K562 (cell line): ENCODE results near the gene CCDC178. TPM values are rescaled to one million over a fixed set of nuclear protein-coding genes. Genes with fewer than 3 reads are reported as not detected.
A peak's percentile ranks its signal among the peaks of the same experiment; 100 is the strongest.

Experiments
- ATAC-seq: fragments of 200-7000 bp; cut with Tn5 transposase; 3 replicates; pipeline ENCODE4 v1.9.1; 2020; ENCODE audit warnings: moderate library complexity
- BruUV-seq: library from RNA; stranded (reverse); fragments of 400-500 nt; replicated peaks from 2 replicates; lab custom pipeline; 2021; lab: Mats Ljungman, UMichigan
- CTCF ChIA-PET: fragments of 300-600 bp; formaldehyde crosslinking; extraction: SDS; loops from one replicate; lab custom pipeline; 2021; ENCODE audit warnings: low intra/inter-chr PET ratio; lab: Yijun Ruan, JAX
- POLR2A ChIA-PET: fragments of 300-600, 350-650 bp; sonication (Branson Sonifier 250); formaldehyde crosslinking; extraction: SDS; loops from one replicate; lab custom pipeline; 2021; ENCODE audit warnings: antibody characterized with exemption, inconsistent platforms; lab: Yijun Ruan, JAX
- DNase-seq, 4 experiments: peaks; one replicate each; pipeline versions ENCODE4 v3.0.0 to v3.0.0-alpha.2; 2011 to 2018; ENCODE audit warnings: low spot score in 3 of 4, mixed read lengths in 3 of 4; ENCODE audit errors: extremely low read depth in 1 of 4
- FAIRE-seq: peaks from 2 replicates; lab custom pipeline; 2011; peaks lifted over from hg19 to GRCh38; lab: Jason Lieb, UNC
- H2AFZ ChIP-seq: 2 replicates; pipeline ENCODE4 v1.6.0; 2011; ENCODE audit warnings: low read depth, low read length, control low read depth, inconsistent platforms
- H3K27ac ChIP-seq: fragments of 200-600 bp; 3 replicates; pipeline ENCODE4 v1.8.0; 2011; ENCODE audit warnings: low read depth, mild to moderate bottlenecking, control low read depth, inconsistent platforms, low read length, moderate library complexity, mixed read lengths; ENCODE audit errors: extremely low read depth
- H3K27me3 ChIP-seq, 2 experiments: fragments of 300-600 bp in 1 of 2; 2 replicates in 1 of 2; 3 replicates in 1 of 2; pipeline versions ENCODE4 v1.6.0 to v1.8.0; 2011; ENCODE audit warnings: inconsistent platforms in 2 of 2, low read length in 2 of 2, mild to moderate bottlenecking in 1 of 2, mixed read lengths in 1 of 2, moderate library complexity in 1 of 2; ENCODE audit not compliant: control insufficient read depth in 2 of 2, insufficient read depth in 2 of 2
- H3K36me3 ChIP-seq: fragments of 300-600 bp; 3 replicates; pipeline ENCODE4 v1.8.0; 2011; ENCODE audit warnings: mild to moderate bottlenecking, low read length, inconsistent platforms; ENCODE audit not compliant: control insufficient read depth, insufficient read depth
- H3K4me1 ChIP-seq, 2 experiments: fragments of 200-600 bp in 1 of 2; replicated peaks in 1 of 2; 2 replicates in 1 of 2; 3 replicates in 1 of 2; pipeline versions ENCODE4 v1.5.1 to v1.8.0; 2011; ENCODE audit warnings: inconsistent platforms in 2 of 2, low read length in 2 of 2, mild to moderate bottlenecking in 1 of 2, mixed read lengths in 1 of 2, moderate library complexity in 1 of 2; ENCODE audit not compliant: control insufficient read depth in 2 of 2, insufficient read depth in 2 of 2
- H3K4me2 ChIP-seq: 2 replicates; pipeline ENCODE4 v1.6.1; 2011; ENCODE audit warnings: low read length, control low read depth, inconsistent platforms, mixed read lengths; ENCODE audit not compliant: insufficient read depth
- H3K4me3 ChIP-seq: fragments of 200-600 bp; sonication (generic), shearing (Covaris generic); 2 replicates; pipeline ENCODE4 v1.5.1; 2016; ENCODE audit warnings: control low read depth, inconsistent platforms
- H3K79me2 ChIP-seq: fragments of 200-600 bp; 3 replicates; pipeline ENCODE4 v1.8.0; 2011; ENCODE audit warnings: low read length, inconsistent platforms; ENCODE audit not compliant: control insufficient read depth, insufficient read depth
- H3K9ac ChIP-seq, 2 experiments: 2 replicates each; pipeline versions ENCODE4 v1.6.0 to v1.6.1; 2011; ENCODE audit warnings: low read depth in 2 of 2, low read length in 2 of 2, control low read depth in 1 of 2, inconsistent platforms in 1 of 2, mild to moderate bottlenecking in 1 of 2, mixed read lengths in 1 of 2; ENCODE audit not compliant: insufficient read depth in 1 of 2
- H3K9me1 ChIP-seq: one replicate; pipeline ENCODE4 v1.6.0; 2011; ENCODE audit warnings: inconsistent platforms, mild to moderate bottlenecking, low read length, moderate library complexity; ENCODE audit not compliant: control insufficient read depth, insufficient read depth
- H3K9me3 ChIP-seq: replicated peaks from 2 replicates; pipeline ENCODE4 v1.5.1; 2011; ENCODE audit warnings: low read depth, low read length, inconsistent platforms; ENCODE audit not compliant: control insufficient read depth, insufficient read depth
- H4K20me1 ChIP-seq: replicated peaks from 2 replicates; pipeline ENCODE4 v1.6.1; 2011; ENCODE audit warnings: low read length, inconsistent platforms, mixed read lengths; ENCODE audit not compliant: control insufficient read depth, insufficient read depth
- C11orf30 ChIP-seq: fragments of 450-650 bp; IDR thresholded peaks from 2 replicates; pipeline ENCODE4 v1.6.1; 2016; ENCODE audit warnings: low read depth, mild to moderate bottlenecking
- HINFP ChIP-seq: fragments of 450-650 bp; conservative IDR thresholded peaks from 2 replicates; pipeline ENCODE4 v1.6.1; 2016; ENCODE audit warnings: missing genetic modification characterization, low read depth, mild to moderate bottlenecking, control low read depth, missing compliant biosample characterization
- SIN3A ChIP-seq, 2 experiments: fragments of 150-350 bp in 1 of 2; IDR thresholded peaks; 2 replicates each; pipeline ENCODE4 v1.6.1; 2011 to 2016; ENCODE audit warnings: borderline replicate concordance in 2 of 2, low read depth in 2 of 2, low read length in 2 of 2, mild to moderate bottlenecking in 2 of 2, moderate library complexity in 2 of 2; ENCODE audit not compliant: control insufficient read depth in 1 of 2
- SLC30A9 ChIP-seq: fragments of 250-450 bp; sonication (Bioruptor Pico); IDR thresholded peaks from 2 replicates; pipeline ENCODE4 v1.8.0; 2022; ENCODE audit warnings: mild to moderate bottlenecking, moderate library complexity
- SMAD4 ChIP-seq: fragments of 250-450 bp; sonication (Bioruptor Pico); conservative IDR thresholded peaks from 2 replicates; pipeline ENCODE4 v1.8.0; 2021; ENCODE audit warnings: inconsistent platforms, mild to moderate bottlenecking, moderate library complexity
- TCF3 ChIP-seq: sonication (generic); formaldehyde crosslinking; IDR thresholded peaks from 2 replicates; pipeline ENCODE4 v1.4.0; 2020; ENCODE audit warnings: mild to moderate bottlenecking, missing genetic modification reagents
- TRIM25 ChIP-seq: fragments of 450-650 bp; IDR thresholded peaks from 2 replicates; pipeline ENCODE4 v1.7.0; 2016; ENCODE audit warnings: borderline replicate concordance
- ZBTB1 ChIP-seq: sonication (generic); formaldehyde crosslinking; IDR thresholded peaks from 2 replicates; pipeline ENCODE4 v1.8.1; 2023; ENCODE audit warnings: missing genetic modification reagents, low read depth, mild to moderate bottlenecking, borderline replicate concordance
- ZBTB34 ChIP-seq: fragments of 250-450 bp; sonication (Bioruptor Pico); IDR thresholded peaks from 2 replicates; pipeline ENCODE4 v1.8.0; 2021; ENCODE audit warnings: mild to moderate bottlenecking, moderate library complexity
- ZBTB49 ChIP-seq: sonication (generic); formaldehyde crosslinking; IDR thresholded peaks from 2 replicates; pipeline ENCODE4 v1.8.0; 2022; ENCODE audit warnings: missing genetic modification reagents, mild to moderate bottlenecking, borderline replicate concordance
- ZNF143 ChIP-seq: sonication (generic); formaldehyde crosslinking; IDR thresholded peaks from 2 replicates; pipeline ENCODE4 v1.9.0; 2022; ENCODE audit warnings: mild to moderate bottlenecking, missing genetic modification reagents
- ZNF3 ChIP-seq: fragments of 250-450 bp; sonication (Bioruptor Pico); IDR thresholded peaks from 2 replicates; pipeline ENCODE4 v1.5.0; 2021; ENCODE audit warnings: mild to moderate bottlenecking, moderate library complexity
- ZNF316 ChIP-seq: fragments of 450-650 bp; IDR thresholded peaks from 2 replicates; pipeline ENCODE4 v1.6.1; 2016
- WGBS: fragments of 100-300 bp; shearing (Covaris generic); methylation state at CpG from one replicate; pipeline ENCODE4 v1.1.6; 2016; ENCODE audit warnings: low coverage, mixed read lengths; ENCODE audit not compliant: insufficient coverage; ENCODE audit errors: missing lambda C conversion rate; 5-methylcytosine and 5-hydroxymethylcytosine counted together
- in situ Hi-C: fragments of 300-500 bp; cut with MboI; formaldehyde crosslinking; loops from 4 replicates; pipeline ENCODE4 v1.15.0; 2018; ENCODE audit warnings: inconsistent platforms, mixed read lengths
- intact Hi-C: fragments of 100-400 bp; cut with micrococcal nuclease; formaldehyde crosslinking; loops from 2 replicates; pipeline ENCODE4 v1.14.2; 2022
- polyA plus RNA-seq, 8 experiments: library from polyadenylated mRNA; depleted of rRNA in 4 of 8; stranded (reverse) in 5 of 8; unstranded in 3 of 8; fragments of >200 nt; fragmentation: Nextera tagmentation in 2 of 8; fragmentation: Illumina TruSeq in 1 of 8; extraction: Ambion mirVana in 2 of 8; extraction: Trizol in 1 of 8; gene quantifications; 2 replicates each; pipeline versions ENCODE4 v1.2.1 to v1.2.3, GENCODE V29; 2011 to 2014; ENCODE audit warnings: inconsistent platforms in 1 of 8, missing spikeins in 1 of 8
- total RNA-seq, 7 experiments: library from RNA; depleted of rRNA in 6 of 7; stranded (reverse); fragments of >200 nt in 6 of 7; fragmentation: Illumina TruSeq in 2 of 7; extraction: Trizol in 2 of 7; gene quantifications; 2 replicates each; pipeline versions ENCODE4 v1.2.1 to v1.2.3, GENCODE V29; 2011 to 2021; ENCODE audit warnings: low replicate concordance in 1 of 7

The CCDC178 gene
- total and polyA plus RNA-seq, 9 of the 15 experiments (the other 6 are each of a cell fraction or from before 2014, with no cell fraction given) = 0.12 to 0.47 (median 0.15) TPM; not detected in 6

- TF ChIP-seq SIN3A (IDR thresholded peaks at IDR 0.05; ENCODE audit: borderline replicate concordance in 2 of 2, control insufficient read depth in 1 of 2, low read depth in 2 of 2, low read length in 2 of 2) (no peak), ZNF3 (CRISPR knock-in tag) (no peak), ZBTB49 (no peak), ZBTB1 (CRISPR knock-in tag) (no peak), TCF3 (no peak)
- TF ChIP-seq, all 486 proteins: peak for 0
Measured at GRCh38 chr18:33307520-33307919, 133.0 kb downstream of the CCDC178 start (continued).

- H2AFZ ChIP-seq = no peak overlapping the region
- no peaks in the 10 kb centered on the region for H3K4me1 ChIP-seq
- WGBS = 0% methylated on average over 3 of the region's 3 CpGs
- intact Hi-C loops (no loop called here), in situ Hi-C loops (no loop called here)
- TF ChIP-seq C11orf30 (peak; percentile 20; the same call in 1 of the 2 replicates), ZBTB34 (CRISPR knock-in tag) (no peak), ZNF316 (peak; percentile 23; the same call in 1 of the 2 replicates), SMAD4 (no peak), ZNF143 (no peak), SLC30A9 (CRISPR knock-in tag) (no peak), HINFP (no peak), TRIM25 (no peak)
- no peaks in the 10 kb centered on the region for H3K36me3 ChIP-seq
- no peaks in the 10 kb centered on the region for H3K27me3 ChIP-seq
- ChIA-PET CTCF (no interaction called here), POLR2A (no interaction called here)
- DNase-seq (no peak), FAIRE-seq (no peak), ATAC-seq (no peak)
- no peaks in the 10 kb centered on the region for H4K20me1 ChIP-seq
- H3K4me2 ChIP-seq = no peak overlapping the region
- no peak overlapping the region for H3K27ac ChIP-seq
- no peaks in the 10 kb centered on the region for H3K9me1 ChIP-seq
- H3K79me2 ChIP-seq = no peaks in the 10 kb centered on the region
- H3K4me3 ChIP-seq = no peak overlapping the region
- H3K9me3 ChIP-seq = peaks cover 4% of the 10 kb centered on the region; the same call in 1 of the 2 replicates
- no peak overlapping the region for H3K9ac ChIP-seq
- BruUV-seq = no TSS peak
Measured at GRCh38 chr18:33304277-33304676, 136.2 kb downstream of the CCDC178 start.
